ENCODE data around the gene HCFC1R1.

Gene HCFC1R1

GRCh38 chr16:3022684-3023414 is 893 bp downstream of the HCFC1R1 start:
- TF ChIP-seq ZFX (IDR thresholded peaks at IDR 0.05): no peak
- no peak for TF ChIP-seq CTCF (conservative IDR thresholded peaks at IDR 0.05)
- peak overlapping the region; percentile 85 for H3K27ac ChIP-seq

- TF ChIP-seq ZFX (IDR thresholded peaks at IDR 0.05) (no peak), CTCF (conservative IDR thresholded peaks at IDR 0.05) (no peak)
- H3K27ac ChIP-seq: peak overlapping the region; percentile 69; the same call in 1 of the 2 replicates
Observed at GRCh38 chr16:3022208-3022683, 1.5 kb downstream of the HCFC1R1 start.

GRCh38 chr16:3021449-3022207 is 2.1 kb downstream of the HCFC1R1 start:
- peak overlapping the region; percentile 69 for H3K27ac ChIP-seq
- TF ChIP-seq ZFX (IDR thresholded peaks at IDR 0.05) (no peak), CTCF (conservative IDR thresholded peaks at IDR 0.05) (peak; percentile 57)

GRCh38 chr16:3020604-3021448 is 2.9 kb downstream of the HCFC1R1 start:
- peak overlapping the region; percentile 69 for H3K27ac ChIP-seq
- TF ChIP-seq CTCF (conservative IDR thresholded peaks at IDR 0.05): no peak
- TF ChIP-seq ZFX (IDR thresholded peaks at IDR 0.05): no peak

- peak within 1 kb of the TSS; percentile 69 for H3K27ac ChIP-seq
- TF ChIP-seq CTCF (conservative IDR thresholded peaks at IDR 0.05) (no peak; the same call in 1 of the 2 replicates), ZFX (IDR thresholded peaks at IDR 0.05) (no peak)
Observed at GRCh38 chr16:3020247-3020603, 3.5 kb downstream of the HCFC1R1 start, which contains the start of gene TNFRSF12A. TNFRSF12A (plus strand) TSS chr16:3020368; CDS start chr16:3020398, 30 bp downstream.

- H3K27ac ChIP-seq: peak overlapping the region; percentile 69
- TF ChIP-seq CTCF (conservative IDR thresholded peaks at IDR 0.05): no peak
- TF ChIP-seq ZFX (IDR thresholded peaks at IDR 0.05): no peak
Observed at GRCh38 chr16:3019594-3020246, 4.0 kb downstream of the HCFC1R1 start.

Measured in C4-2B (cell line).